ENCODE measurements around the gene CCNB2.

- TF ChIP-seq CTCF (IDR thresholded peaks at IDR 0.05; ENCODE audit: poor library complexity) (no peak), EZH2phosphoT487 (IDR thresholded peaks at IDR 0.05; ENCODE audit: low read depth, severe bottlenecking, unreplicated experiment) (no peak), EZH2 (IDR thresholded peaks at IDR 0.05; ENCODE audit: borderline replicate concordance) (no peak)
Measured at GRCh38 chr15:59131969-59132562, 27.1 kb downstream of the CCNB2 start.
